ENCODE results near the gene ST3GAL4.

The ST3GAL4 gene

GRCh38 chr11:126426820-126427749, 71.6 kb downstream of the ST3GAL4 start:
- peak in 2 of 14 donors; percentile 6 to 13 for DNase-seq

GRCh38 chr11:126430581-126431335, 75.3 kb downstream of the ST3GAL4 start:
- DNase-seq, result no peak

GRCh38 chr11:126431401-126432064, 76.0 kb downstream of the ST3GAL4 start:
- no peak for DNase-seq

GRCh38 chr11:126432065-126432461, 76.6 kb downstream of the ST3GAL4 start:
- DNase-seq, result no peak

GRCh38 chr11:126432525-126432924, 77.0 kb downstream of the ST3GAL4 start:
- no peak for DNase-seq

- no peak for DNase-seq
These were observed 77.9 kb downstream of the ST3GAL4 start for GRCh38 chr11:126433244-126433846.

GRCh38 chr11:126433989-126434949, 78.8 kb downstream of the ST3GAL4 start:
- no peak for DNase-seq

GRCh38 chr11:126434950-126435335, 79.5 kb downstream of the ST3GAL4 start:
- DNase-seq, result no peak

GRCh38 chr11:126436209-126436755, 80.8 kb downstream of the ST3GAL4 start:
- DNase-seq, result no peak

GRCh38 chr11:126437731-126438130, 82.2 kb downstream of the ST3GAL4 start:
- no peak for DNase-seq

- DNase-seq, result no peak
These were observed 82.8 kb downstream of the ST3GAL4 start for GRCh38 chr11:126438272-126438671.

- no peak for DNase-seq
These were observed 83.2 kb downstream of the ST3GAL4 start for GRCh38 chr11:126438691-126439090.

- no peak for DNase-seq
These were observed 84.8 kb downstream of the ST3GAL4 start for GRCh38 chr11:126440276-126440675.

- DNase-seq, result peak in 13 of 14 donors; percentile 32 to 81 (median 52)
These were observed 85.5 kb downstream of the ST3GAL4 start for GRCh38 chr11:126440792-126441514.

GRCh38 chr11:126443120-126443519, 87.6 kb downstream of the ST3GAL4 start:
- peak in 1 of 14 donors; percentile 15 for DNase-seq

- no peak for DNase-seq
These were observed 88.6 kb downstream of the ST3GAL4 start for GRCh38 chr11:126444072-126444471.

GRCh38 chr11:126446581-126446980, 91.1 kb downstream of the ST3GAL4 start:
- DNase-seq, result no peak

- no peak for DNase-seq
These were observed 94.7 kb downstream of the ST3GAL4 start for GRCh38 chr11:126450198-126450597.

- no peak for DNase-seq
These were observed 95.3 kb downstream of the ST3GAL4 start for GRCh38 chr11:126450806-126451205.

GRCh38 chr11:126451211-126451802, 95.8 kb downstream of the ST3GAL4 start:
- DNase-seq, result no peak

Measured in C1 segment of cervical spinal cord (tissue), 14 donors.